Measurements from ENCODE around the gene C1orf105. TPM values are rescaled to one million over a fixed set of nuclear protein-coding genes. Genes with fewer than 3 reads are reported as not detected.

Gene C1orf105
- total RNA-seq, 1 donor from 2014 or later: not detected

GRCh38 chr1:172496678-172497077, 76.2 kb downstream of the C1orf105 start:
- TF ChIP-seq CTCF (IDR thresholded peaks at IDR 0.05; ENCODE audit: unreplicated experiment): no peak
- Mint-ChIP-seq H3K4me3 (ENCODE audit: low read depth) (no peak overlapping the region), H3K27me3 (no peaks in the 10 kb centered on the region), H3K9me3 (ENCODE audit: low read depth) (no peaks in the 10 kb centered on the region), H3K36me3 (ENCODE audit: insufficient read depth) (no peaks in the 10 kb centered on the region), H3K4me1 (ENCODE audit: low read depth) (peaks cover 31% of the 10 kb centered on the region), H3K27ac (peak overlapping the region; percentile 38)
- DNase-seq (ENCODE audit: low spot score, unreplicated experiment): no peak

GRCh38 chr1:172497230-172497629, 76.7 kb downstream of the C1orf105 start:
- no peak for DNase-seq (ENCODE audit: low spot score, unreplicated experiment)
- Mint-ChIP-seq H3K36me3 (ENCODE audit: insufficient read depth) (no peaks in the 10 kb centered on the region), H3K27ac (peak overlapping the region; percentile 53), H3K27me3 (no peaks in the 10 kb centered on the region), H3K4me3 (ENCODE audit: low read depth) (peak overlapping the region; percentile 7), H3K4me1 (ENCODE audit: low read depth) (peaks cover 31% of the 10 kb centered on the region), H3K9me3 (ENCODE audit: low read depth) (no peaks in the 10 kb centered on the region)
- no peak for TF ChIP-seq CTCF (IDR thresholded peaks at IDR 0.05; ENCODE audit: unreplicated experiment)

DNA sequence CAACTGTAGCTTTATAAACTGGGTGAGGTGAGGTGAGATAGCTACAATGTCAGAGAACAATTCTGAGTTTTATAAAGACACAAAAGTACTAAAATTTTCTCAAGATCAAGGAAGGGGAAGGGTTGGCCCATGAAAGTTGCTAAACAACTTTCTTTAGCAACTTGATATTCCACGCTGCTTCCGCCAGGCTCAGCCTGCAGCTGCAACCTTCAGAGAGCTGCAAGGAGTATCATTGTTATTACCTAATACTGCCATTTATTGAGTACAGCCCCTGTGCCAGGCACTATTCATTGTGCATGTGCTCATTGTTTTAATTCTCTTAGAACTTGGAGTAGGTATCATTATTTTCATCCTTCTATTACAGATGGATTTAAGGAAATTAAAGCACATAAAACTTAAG, 78.4 kb downstream of the C1orf105 start:
- Mint-ChIP-seq H3K27me3 (peaks cover 6% of the 10 kb centered on the region), H3K9me3 (ENCODE audit: low read depth) (no peaks in the 10 kb centered on the region), H3K27ac (peak overlapping the region; percentile 34), H3K36me3 (ENCODE audit: insufficient read depth) (no peaks in the 10 kb centered on the region), H3K4me1 (ENCODE audit: low read depth) (peaks cover 30% of the 10 kb centered on the region), H3K4me3 (ENCODE audit: low read depth) (no peak overlapping the region)
- no peak for TF ChIP-seq CTCF (IDR thresholded peaks at IDR 0.05; ENCODE audit: unreplicated experiment)
- no peak for DNase-seq (ENCODE audit: low spot score, unreplicated experiment)

DNA sequence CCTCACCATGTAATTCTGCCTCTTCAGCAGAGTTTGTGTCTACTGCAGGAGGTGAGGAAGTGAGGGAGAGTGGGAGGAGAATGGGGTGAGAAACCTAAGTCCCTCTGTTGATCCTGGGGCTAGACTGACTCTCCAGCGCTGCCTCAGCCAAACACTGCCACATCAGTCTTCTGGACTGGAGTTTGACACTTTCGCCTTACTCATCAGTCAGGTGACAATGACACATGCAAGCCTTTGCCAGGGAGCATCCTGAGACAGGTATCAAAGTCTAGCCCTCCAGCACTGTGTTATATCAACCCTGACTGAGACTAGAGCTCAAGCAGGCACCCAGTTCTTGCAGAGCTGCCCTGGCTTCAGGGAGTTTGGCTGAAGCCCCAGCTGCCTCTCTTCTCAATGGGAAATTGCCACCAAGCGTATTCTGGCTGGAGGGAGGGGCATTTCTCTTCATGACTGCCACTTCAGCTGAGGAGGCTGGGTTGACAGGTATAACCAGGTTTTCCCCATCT, 79.2 kb downstream of the C1orf105 start:
- H3K36me3 Mint-ChIP-seq (ENCODE audit: insufficient read depth): no peaks in the 10 kb centered on the region
- no peak for DNase-seq (ENCODE audit: low spot score, unreplicated experiment)
- no peak overlapping the region for H3K4me3 Mint-ChIP-seq (ENCODE audit: low read depth)
- TF ChIP-seq CTCF (IDR thresholded peaks at IDR 0.05; ENCODE audit: unreplicated experiment): no peak
- H3K27ac Mint-ChIP-seq: no peak overlapping the region
- no peaks in the 10 kb centered on the region for H3K9me3 Mint-ChIP-seq (ENCODE audit: low read depth)
- H3K27me3 Mint-ChIP-seq: peaks cover 6% of the 10 kb centered on the region
- peaks cover 26% of the 10 kb centered on the region for H3K4me1 Mint-ChIP-seq (ENCODE audit: low read depth)

DNA sequence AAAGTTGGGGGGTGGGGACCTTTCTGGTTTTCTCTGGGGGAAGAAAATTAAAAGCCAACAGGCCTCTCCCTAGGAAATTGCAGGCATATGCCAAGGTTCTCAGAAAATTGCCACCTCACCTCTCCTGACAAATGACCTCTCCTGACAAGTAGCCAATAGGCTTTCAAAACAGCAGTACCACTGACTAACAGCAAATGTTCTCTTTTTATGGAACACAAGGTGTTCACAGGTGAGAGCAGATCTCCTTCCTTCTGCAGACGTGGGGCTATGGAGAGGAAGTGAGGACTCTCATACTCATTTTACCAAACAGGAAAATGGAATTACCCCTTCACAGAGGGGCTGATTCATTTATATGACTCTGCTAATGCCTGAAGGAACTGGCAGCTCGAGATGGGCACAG, 79.7 kb downstream of the C1orf105 start:
- no peaks in the 10 kb centered on the region for H3K9me3 Mint-ChIP-seq (ENCODE audit: low read depth)

More for the DNA sequence above, 79.7 kb downstream of the C1orf105 start:
- H3K4me1 Mint-ChIP-seq (ENCODE audit: low read depth): peaks cover 25% of the 10 kb centered on the region
- TF ChIP-seq CTCF (IDR thresholded peaks at IDR 0.05; ENCODE audit: unreplicated experiment): no peak
- no peak for DNase-seq (ENCODE audit: low spot score, unreplicated experiment)
- peak overlapping the region; percentile 1 for H3K27ac Mint-ChIP-seq
- H3K4me3 Mint-ChIP-seq (ENCODE audit: low read depth): no peak overlapping the region
- H3K27me3 Mint-ChIP-seq: peaks cover 6% of the 10 kb centered on the region
- no peaks in the 10 kb centered on the region for H3K36me3 Mint-ChIP-seq (ENCODE audit: insufficient read depth)
